ENCODE measurements around the gene DMD.

- TF ChIP-seq ZBTB33 (CRISPR knock-in tag; IDR thresholded peaks at IDR 0.05) (no peak), MTA1 (CRISPR knock-in tag; IDR thresholded peaks at IDR 0.05; ENCODE audit: borderline replicate concordance) (no peak), MTA3 (CRISPR knock-in tag; IDR thresholded peaks at IDR 0.05) (no peak), HDAC6 (IDR thresholded peaks at IDR 0.05; ENCODE audit: low read depth, low read length) (no peak), RCOR2 (CRISPR knock-in tag; IDR thresholded peaks at IDR 0.05) (no peak)
These were observed 1944.9 kb downstream of the DMD start for GRCh38 chrX:31266203-31267076.

All from HepG2 (cell line).